PFSK-1 (cell line): ENCODE measurements around the gene RBKS.

ENCODE experiments used
- FOXP2 ChIP-seq: optimal IDR thresholded peaks from 2 replicates; pipeline ENCODE3; 2011; ENCODE audit warnings: borderline replicate concordance, control low read depth, inconsistent platforms; ENCODE audit not compliant: insufficient read depth; ENCODE audit errors: extremely low read length, extremely low read depth
- POLR2AphosphoS5 ChIP-seq: IDR thresholded peaks from 2 replicates; pipeline ENCODE4 v1.6.1; 2012; ENCODE audit warnings: low read depth, mild to moderate bottlenecking, control low read depth, low read length, moderate library complexity
- REST ChIP-seq, 2 experiments: IDR thresholded peaks; 2 replicates each; pipeline versions ENCODE4 v1.6.1 to v1.8.0; 2011 to 2012; ENCODE audit warnings: low read depth in 2 of 2, low read length in 2 of 2, control low read depth in 1 of 2, inconsistent platforms in 1 of 2, mild to moderate bottlenecking in 1 of 2, moderate library complexity in 1 of 2; ENCODE audit not compliant: insufficient read depth in 1 of 2
- SIN3A ChIP-seq: IDR thresholded peaks from 2 replicates; pipeline ENCODE4 v1.6.1; 2012; ENCODE audit warnings: mild to moderate bottlenecking, low read length, moderate library complexity, borderline replicate concordance; ENCODE audit not compliant: insufficient read depth
- TAF1 ChIP-seq: IDR thresholded peaks from 2 replicates; pipeline ENCODE4 v1.6.1; 2012; ENCODE audit warnings: low read length, control low read depth, borderline replicate concordance; ENCODE audit not compliant: insufficient read depth

The RBKS gene

GRCh38 chr2:27849558-27850205 is 40.5 kb downstream of the RBKS start:
- TF ChIP-seq SIN3A, result no peak

DNA sequence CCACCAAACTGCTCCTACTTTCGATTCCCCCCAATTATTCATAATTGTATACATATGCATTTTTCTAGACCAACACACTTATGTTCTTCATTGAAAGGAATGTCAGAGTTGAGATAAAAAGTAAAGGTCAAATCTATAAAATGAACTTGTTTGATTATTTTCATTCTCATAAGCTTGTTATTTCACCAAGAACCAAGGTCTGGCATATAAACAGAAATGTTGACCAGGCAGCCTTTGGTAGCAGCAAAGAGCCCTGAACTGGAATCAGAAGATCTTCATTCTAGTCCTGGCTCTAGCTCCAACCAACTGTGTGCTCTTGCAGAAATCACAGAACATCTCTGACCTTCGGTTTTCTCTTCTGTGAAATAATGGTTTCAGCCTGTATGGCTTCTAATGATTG is 42.9 kb downstream of the RBKS start:
- no peak for TF ChIP-seq FOXP2
- TF ChIP-seq SIN3A, result no peak
- no peak for TF ChIP-seq TAF1
- no peak for TF ChIP-seq REST (IDR thresholded peaks at IDR 0.05; ENCODE audit: insufficient read depth in 1 of 2, low read depth in 2 of 2, low read length in 2 of 2)

GRCh38 chr2:27844821-27845255 is 45.3 kb downstream of the RBKS start:
- TF ChIP-seq POLR2AphosphoS5, result no peak
- no peak for TF ChIP-seq REST (IDR thresholded peaks at IDR 0.05; ENCODE audit: insufficient read depth in 1 of 2, low read depth in 2 of 2, low read length in 2 of 2)
- no peak for TF ChIP-seq FOXP2
- no peak for TF ChIP-seq SIN3A
- no peak for TF ChIP-seq TAF1

- no peak for TF ChIP-seq FOXP2
- no peak for TF ChIP-seq TAF1
- no peak for TF ChIP-seq SIN3A
- TF ChIP-seq POLR2AphosphoS5, result no peak
- TF ChIP-seq REST (IDR thresholded peaks at IDR 0.05; ENCODE audit: insufficient read depth in 1 of 2, low read depth in 2 of 2, low read length in 2 of 2), result no peak
These were observed 46.2 kb downstream of the RBKS start for GRCh38 chr2:27843992-27844391.

DNA sequence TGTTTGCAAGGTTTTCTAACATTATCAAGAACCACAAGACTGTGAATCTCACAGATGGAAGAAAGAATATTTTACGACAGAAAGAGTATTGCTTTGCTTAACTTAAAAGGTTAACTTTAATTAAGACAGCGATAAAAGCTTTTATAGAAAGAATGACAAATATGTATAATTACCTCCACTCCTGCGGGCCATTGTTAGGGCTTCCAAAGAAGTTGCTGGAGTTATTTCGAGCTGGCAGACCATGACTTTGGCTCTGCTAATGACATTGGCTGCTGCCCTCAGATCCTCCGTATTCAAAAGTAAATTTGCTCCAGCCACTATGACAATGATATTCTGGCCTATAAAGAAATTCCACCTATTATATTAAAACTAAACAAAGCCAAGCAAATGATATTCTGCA is 47.3 kb downstream of the RBKS start:
- no peak for TF ChIP-seq POLR2AphosphoS5
- no peak for TF ChIP-seq SIN3A
- TF ChIP-seq TAF1, result no peak
- no peak for TF ChIP-seq REST (IDR thresholded peaks at IDR 0.05; ENCODE audit: insufficient read depth in 1 of 2, low read depth in 2 of 2, low read length in 2 of 2)
- no peak for TF ChIP-seq FOXP2
